NCI-H1436 (cell line): ENCODE results near the gene SH2D3A.
"Not testable (repeated sequence)": the region's sequence is repeated elsewhere in the genome, so short reads cannot be mapped to it uniquely, and the experiment has no call there.

Experiments used
- DNase-seq: peaks from one replicate; lab custom pipeline; 2025; lab: John Stamatoyannopoulos, UW

The SH2D3A gene

DNA sequence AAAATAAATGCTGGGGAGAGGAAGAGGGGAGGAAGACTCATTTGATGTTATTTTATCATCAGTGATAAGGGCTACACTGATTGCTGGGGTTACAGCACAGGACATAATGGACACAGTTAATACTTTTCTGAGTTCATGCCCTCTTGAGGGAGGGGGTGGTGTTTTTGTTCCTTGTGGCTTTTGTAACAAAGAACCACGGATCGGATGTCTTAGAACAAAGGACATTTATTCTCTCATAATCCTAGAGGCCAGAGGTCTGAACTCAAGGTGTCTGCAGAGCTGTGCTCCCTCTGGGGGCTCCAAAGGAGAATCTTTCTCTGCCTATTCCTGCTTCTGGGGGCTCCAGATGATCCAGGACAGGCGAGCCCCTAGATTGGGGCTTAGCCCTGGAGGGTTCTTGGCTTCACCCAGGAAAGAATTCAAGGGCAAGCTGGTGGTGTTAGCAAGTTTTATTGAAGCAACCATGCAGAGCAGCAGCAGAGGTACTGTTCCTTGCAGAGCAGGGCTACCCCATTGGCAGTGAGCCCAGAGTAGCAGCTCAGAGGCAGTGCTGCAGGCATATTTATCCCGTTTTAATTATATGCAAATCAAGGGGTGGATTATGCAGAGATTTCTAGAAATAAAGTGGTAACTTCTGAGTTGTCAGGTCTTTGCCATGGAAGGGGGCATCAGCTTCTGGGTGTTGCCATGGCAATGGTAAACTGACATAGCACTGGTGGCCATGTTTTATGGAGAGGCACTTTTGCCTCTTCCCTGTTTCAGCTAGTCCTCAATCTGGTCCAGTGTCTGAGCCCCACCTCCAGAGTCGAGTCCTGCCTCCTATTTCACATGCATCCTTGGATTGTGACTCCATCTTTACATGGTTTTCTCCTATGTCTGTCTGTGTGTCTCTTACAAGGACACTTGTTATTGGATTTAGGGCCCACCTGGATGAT is 23.2 kb upstream of the SH2D3A start:
- no peak for DNase-seq

DNA sequence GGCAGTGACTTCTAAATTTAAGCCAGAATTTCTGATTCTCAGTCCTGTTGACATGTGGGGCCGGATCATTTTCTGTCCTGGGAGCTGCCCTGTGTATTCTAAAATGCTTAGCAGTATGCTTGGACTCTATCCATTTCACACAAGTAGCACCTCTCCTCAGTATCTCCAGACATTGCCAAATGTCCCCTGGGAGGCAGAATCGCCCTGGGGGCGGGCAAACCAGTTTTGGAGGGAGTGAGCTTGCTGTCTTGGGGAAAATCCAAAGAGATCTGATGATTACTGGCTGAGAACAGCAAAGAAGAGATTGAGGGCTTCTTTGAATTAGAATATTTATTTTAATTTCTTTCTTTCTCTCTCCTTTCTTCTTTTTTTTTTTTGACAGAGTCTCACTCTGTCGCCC is 21.7 kb upstream of the SH2D3A start:
- DNase-seq = no peak

DNA sequence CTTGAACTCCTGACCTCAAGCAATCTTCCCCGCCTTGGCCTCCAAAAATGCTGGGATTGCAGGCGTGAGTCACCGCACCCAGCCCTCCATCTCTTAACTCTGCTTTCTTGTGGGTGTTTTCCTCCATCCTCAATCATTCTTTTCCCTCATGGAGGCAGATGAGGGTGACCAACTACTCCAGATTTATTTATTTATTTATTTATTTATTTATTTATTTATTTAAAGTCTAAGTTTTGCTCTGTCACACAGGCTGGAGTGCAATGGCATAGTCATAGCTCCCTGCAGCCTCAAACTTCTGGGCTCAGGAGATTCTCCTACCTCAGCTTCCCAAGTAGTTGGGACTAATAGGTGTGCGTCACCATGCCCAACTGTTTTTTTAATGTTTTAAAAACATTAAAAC is 20.2 kb upstream of the SH2D3A start:
- no peak for DNase-seq

DNA sequence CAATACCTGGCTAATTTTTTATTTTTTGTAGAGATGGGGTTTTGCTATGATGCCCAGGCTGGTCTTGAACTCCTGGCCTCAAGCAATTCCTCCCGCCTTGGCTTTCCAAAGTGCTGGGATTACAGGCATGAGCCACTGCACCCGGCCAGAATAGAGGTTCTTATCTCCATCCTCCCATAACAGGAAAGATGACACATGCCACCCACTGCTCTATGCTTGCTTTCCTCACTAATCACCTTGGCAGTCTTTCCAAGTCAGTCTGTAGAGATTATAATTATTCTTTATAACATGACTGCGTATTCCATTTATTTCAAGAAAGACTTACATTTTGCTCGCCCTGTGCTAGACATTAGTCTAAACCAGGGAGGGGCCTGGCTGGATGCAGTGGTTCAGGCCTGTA is 12.0 kb upstream of the SH2D3A start:
- no peak for DNase-seq

DNA sequence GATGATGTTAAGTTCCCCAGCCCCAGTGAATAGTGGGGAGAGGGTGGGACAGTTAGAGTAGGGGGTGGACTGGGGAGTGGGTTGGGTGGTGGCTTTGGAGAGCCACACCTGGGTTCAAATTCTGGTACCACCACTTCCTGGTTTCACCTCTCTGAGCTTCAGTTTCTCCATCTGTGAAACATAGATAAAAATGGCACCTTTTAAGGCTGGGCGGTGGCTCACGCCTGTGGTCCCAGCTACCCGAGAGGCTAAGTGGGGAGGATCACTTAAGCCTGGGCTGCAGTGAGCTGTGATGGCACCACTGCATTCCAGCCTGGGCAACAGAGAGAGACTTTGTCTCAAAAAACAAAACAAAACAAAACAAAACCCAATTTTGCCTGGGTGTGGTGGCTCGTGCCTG is 11.2 kb upstream of the SH2D3A start:
- no peak for DNase-seq

DNA sequence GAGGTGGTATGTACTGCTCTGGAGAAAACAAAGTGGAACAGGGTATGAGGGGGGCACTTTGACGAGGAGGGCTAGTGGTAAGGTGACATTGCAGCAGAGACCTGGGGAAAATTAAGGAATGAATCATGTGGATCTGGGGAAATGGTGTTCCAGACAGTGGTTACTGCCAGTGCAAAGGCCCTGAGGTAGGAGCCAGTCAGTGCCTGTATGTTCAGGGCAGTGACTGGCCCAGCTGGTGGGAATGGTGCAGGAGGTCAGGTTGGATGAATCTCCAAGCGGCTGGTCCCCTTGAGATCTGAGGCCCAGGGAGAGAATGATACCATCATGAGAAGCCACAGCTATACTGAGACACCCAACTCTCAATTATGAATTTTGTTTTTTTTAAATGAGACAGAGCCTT is 10.2 kb upstream of the SH2D3A start:
- no peak for DNase-seq

DNA sequence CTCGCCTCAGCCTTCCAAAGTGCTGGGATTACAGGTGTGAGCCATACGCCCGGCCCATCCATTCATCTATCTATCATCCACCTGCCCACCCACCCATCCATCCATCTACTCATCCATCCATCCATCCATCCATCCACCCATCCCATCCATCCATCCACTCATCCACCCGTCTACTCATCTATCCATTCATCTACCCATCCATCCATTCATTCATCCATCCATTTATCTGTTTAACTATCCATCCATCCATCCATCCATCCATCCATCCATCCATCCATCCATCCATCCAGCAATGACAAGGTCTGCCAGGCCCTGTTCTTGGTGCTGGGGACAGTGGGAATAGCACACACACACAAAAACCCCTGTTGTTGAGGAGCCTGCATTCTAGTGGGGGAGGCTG is 9.8 kb upstream of the SH2D3A start:
- no peak for DNase-seq

DNA sequence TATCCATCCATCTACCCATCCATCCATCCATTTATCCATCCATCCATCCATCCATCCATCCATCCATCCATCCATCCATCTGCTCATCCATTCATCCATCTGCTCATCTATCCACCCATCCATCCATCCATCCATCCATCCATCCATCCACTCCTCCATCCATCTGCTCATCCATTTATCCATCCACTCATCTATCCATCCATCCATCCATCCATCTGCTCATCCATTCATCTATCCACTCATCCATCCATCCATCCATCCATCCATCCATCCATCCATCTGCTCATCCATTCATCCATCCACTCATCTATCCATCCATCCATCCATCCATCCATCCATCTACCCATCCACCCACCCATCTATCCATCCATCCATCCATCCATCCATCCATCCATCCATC is 8.8 kb upstream of the SH2D3A start:
- not testable (repeated sequence) for DNase-seq

DNA sequence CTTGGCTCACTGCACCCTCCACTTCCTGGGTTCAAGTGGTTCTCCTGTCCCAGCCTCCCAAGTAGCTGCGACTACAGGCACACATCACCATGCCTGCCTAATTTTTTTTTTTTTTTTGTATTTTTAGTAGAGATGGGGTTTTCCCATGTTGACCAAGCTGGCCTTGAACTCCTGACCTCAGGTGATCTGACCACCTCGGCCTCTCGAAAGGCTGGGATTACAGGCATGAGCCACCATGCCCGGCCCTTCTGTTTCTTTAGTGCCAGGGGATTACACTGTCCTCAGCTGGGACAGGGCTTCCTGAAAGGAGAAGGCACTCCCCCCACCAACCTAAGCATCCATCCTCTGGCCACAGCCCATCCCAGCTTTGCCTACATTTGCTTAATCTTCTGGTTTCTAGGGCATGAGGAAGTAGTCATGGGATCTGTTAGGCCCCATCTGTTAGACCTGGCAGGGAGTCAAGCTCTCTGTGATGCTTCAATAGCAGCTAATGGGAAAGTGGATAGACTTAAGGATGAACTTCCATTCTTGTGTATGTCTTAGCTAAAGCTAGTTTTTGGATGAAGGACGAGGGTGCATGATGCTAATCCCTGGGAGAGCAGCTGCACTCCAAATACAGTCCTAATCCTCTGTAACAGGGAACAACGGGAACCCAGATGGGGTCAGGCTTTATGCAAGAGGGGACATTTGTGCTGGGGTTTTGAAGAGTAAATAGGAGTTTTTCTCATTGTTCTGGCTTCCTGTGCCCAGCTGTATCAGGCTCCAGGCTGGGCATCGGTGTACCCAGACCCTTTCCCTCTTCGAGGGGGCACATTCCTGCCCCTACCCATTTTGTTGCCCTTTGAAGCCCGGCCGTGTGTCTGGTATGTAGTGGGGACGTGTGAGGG is 7.8 kb upstream of the SH2D3A start:
- no peak for DNase-seq

DNA sequence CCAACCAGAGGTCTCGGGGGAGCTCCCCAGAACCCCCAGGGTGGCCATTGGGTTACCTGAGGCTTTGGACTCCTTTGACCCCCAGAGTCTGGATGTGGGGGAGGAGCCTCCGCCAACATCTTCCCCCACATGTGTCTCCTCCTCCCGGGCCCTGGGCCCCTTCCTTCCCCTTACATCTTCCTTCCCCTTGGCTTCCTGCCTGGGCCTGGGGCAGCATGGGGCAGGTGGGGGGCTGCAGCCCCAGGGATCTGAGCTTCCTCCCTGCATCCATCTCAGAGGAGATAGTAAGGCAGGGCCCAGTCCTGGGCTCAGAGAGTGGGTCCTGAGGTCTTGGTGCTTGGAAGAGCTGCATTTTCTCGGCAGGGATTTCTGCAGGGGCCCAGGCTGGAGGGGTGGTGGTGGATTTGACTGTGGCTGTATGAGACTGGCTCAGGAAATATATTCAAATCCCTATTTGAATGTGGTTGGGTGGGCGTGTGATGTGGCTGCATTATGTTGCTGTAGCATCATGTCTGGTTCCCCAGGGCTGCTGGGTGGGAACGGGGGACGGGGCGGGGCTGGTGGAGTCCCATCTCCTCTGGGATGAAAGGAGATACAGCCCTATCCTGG is 6.2 kb upstream of the SH2D3A start:
- DNase-seq = no peak

DNA sequence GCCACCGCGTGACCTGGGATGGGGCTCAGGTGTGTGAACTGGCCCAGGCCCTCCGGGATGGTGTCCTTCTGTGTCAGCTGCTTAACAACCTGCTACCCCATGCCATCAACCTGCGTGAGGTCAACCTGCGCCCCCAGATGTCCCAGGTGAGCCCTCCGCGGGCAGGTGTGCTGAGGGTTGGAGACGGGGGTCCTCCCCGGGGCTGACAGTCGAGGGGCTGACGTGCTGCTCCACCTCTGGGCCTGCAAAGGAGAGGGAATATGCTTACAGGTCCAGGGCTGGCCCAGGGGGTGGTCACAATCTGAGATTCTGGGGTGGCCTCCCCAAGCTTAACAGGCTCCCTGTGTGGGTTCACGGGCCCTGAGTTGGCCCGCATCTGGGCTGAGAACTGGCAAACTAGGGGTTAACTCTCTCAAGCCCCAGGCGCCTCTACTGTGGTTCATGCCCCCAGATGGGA is 5.7 kb upstream of the SH2D3A start:
- DNase-seq = no peak

DNA sequence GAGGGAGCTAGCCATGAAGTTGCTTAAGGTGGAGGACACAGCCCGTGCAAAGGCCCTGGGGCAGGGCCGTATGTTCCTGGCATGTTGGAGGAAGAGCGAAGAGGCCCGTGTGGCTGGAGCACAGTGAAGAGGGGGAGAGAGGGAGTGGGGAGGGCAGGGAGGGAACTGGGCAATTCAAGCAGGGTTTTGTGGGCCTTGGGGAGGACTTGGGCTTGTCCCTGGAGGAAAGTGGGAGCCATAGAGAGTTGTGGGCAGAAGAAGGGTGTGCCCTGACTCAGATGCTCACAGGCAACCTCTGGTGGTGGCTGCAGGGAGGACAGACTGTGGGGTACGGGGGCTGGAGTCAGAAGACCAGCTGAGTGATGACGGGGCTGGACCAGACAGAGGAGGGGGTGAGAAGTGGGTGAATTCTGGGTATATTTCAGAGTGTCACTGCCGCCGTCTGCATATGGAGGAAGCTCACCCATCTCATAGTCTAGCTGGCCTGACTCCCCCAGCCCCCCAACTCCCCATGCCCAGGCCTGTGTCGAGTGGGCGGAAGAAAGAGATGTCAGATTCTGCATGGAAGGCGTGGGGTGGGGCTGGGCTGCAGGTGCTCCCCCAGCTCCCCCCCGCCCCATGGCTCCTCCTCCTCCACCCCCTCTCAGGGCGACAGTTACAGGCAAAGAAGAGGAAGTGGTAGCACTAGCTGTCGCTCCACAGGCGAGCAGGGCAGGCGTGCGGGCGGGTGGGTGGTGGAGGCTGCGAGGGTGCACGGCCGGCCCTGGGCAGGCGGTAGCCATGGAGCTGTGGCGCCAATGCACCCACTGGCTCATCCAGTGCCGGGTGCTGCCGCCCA is 5.0 kb upstream of the SH2D3A start, which contains the start of gene VAV1:
TSS of gene VAV1 (plus strand) at position 681 of the 838 bp plus-strand sequence. CDS start at position 781, 100 bp downstream.
- no peak for DNase-seq

DNA sequence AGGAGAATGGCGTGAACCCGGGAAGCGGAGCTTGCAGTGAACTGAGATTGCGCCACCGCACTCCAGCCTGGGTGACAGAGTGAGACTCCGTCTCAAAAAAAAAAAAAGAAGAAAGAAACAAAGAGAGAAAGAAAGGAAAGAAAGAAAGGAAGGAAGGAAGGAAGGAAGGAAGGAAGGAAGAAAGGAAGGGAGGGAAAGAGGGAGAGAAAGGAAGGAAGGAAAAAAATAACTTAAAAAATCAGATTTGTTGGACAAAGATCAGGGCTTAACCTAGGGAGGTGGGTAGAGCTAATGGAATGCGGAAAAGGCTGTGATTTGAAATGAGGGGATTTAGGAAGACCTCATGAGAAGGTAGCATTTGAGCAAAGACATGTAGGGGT is 4.4 kb upstream of the SH2D3A start:
- DNase-seq = not testable (repeated sequence)

DNA sequence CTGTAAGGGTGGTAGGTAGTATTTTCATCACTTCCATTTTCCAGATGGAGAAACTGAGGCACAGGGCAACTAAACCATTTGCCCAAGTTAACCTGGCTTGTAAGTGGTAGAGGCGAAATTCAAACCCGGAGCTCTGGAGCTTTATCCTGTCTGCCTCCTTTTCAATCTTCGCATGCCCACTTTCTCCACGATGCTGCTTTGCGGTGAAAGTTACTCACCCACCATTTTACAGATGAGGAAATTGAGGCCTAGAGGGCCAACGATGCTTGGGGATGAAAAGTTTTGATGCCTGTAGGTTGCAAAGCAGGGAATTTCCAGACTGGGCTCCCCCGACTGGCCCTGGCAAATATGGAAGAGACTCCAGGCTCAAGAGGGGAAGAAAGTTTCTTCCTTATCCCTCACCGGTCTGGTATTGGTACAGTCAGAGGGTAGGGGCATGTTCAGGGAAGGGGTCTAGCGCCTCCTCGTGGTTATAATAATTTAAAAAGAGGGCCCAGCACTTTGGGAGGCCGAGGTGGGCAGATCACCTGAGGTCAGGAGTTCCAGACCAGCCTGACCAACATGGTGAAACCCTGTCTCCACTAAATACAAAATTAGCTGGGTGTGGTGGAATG is 1.9 kb upstream of the SH2D3A start:
- DNase-seq = no peak

DNA sequence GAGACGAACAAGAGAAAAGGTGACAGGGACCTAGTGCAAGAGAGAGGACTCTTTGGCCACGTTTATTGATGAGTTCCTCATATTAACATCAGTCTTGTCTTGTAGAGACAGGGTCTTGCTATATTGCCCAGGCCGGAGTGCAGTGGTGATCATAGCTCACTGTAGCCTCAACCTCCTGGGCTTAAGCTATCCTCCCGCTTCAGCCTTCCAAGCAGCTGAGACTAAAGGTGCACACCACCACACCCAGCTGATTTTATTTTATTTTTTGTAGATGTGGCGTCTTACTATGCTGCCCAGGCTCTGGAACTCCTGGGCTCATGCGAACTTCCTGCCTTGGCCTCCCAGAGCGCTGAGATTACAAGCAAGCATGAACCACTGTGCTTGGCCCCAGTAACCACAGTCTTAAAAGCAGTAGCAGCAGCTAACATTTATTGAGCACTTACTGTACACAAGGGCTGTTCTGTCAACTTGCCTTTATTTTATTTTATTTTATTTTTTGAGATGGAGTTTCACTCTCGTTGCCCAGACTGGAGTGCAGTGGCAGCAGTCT is 1.1 kb upstream of the SH2D3A start:
- no peak for DNase-seq

DNA sequence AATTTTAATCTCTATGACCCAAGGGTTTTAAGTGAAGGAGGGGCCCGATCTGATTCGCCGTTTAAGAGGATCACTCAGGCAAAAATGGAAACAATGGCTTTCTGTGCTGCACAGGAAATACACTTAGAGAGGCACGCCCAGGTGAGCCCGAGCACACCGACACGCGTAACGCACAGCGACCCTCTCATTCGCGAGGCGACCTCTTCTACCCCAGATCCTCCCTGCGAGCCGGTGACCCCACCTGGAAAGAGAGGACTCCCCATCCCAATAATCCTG is 216 bp downstream of the SH2D3A start:
- peak; percentile 59 for DNase-seq

DNA sequence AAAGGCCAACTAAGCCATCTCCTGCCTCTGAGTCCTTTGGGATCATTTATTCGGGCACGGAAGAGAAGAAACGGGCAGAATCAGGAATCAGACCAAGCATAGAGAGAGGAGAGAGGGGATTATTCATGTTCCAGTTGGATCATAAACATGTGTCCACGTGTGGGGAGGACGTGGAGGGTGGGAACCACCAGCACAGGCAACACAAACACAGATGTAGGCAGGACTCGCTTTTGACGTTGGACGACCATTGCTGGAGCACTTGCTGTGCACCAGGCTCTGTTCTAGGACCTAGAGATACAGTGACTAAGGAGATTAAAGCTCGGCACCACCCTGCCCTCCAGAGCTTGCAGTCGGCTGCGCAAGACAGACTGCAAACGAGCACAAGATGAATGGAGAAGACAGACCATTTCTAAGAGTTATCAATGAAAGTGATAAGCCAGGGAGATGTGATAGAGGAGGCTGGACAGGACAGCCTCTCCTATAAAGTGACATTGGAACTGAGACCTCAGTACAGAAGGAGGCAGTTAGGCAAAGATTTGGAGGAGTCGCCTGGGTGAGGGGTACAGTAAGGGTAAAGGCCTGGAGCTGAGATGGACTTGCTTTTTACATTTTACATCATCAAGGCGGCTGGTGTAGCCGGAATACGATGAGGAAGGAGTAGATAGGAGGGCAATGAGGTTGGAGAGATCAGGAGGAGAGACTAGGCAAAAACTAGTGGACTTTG is 716 bp downstream of the SH2D3A start:
- no peak for DNase-seq

DNA sequence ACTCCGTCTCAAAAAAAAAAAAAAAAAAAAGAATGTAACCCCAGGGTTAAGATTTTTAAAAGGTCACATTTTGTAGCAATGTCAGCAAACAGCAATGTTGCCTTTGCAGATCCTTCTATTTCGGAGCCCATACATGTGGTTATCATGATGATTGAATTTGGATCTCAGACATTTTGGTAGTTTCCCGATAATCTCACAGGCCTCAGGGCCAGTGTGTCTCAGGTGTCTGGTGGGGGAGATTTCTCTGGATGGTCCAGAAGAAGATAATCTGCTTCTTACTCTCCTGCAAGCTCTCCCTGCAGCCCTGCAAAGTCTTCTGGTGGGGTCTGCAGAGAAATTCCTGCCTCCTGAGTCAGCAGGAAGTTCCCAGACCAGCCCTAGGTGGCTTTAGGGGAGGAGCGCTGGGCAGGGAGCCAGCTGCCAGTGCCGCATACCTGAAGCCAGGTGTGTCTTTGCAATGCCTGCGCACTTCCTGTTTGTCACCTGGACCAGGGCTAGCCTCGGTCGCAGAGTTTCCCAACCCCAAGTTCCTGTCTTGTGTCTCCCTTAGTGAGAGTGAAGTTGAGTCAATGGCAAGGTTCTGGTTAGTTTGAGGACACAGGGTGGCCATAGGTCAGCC is 1.4 kb downstream of the SH2D3A start:
- no peak for DNase-seq

DNA sequence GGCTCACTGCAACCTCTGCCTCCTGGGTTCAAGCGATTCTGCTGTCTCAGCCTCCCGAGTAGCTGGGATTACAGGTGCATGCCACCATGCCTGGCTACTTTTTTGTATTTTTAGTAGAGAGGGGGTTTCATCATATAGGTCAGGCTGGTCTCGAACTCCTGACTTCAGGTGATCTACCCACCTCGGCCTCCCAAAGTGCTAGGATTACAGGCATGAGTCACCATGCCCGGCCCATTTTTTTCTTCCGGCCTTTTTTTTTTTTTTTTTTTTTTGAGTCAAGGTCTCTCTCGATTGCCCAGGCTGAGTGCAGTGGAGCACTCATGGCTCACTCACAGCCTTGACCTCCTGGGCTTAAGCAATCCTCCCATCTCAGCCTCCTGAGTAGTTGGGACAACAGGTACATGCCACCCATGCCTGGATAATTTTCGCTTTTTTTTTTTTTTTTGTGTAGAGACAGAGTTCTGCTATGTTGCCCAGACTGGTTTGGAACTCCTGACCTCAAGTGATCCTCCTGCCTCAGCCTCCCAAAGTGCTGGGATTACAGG is 4.9 kb downstream of the SH2D3A start:
- DNase-seq = not testable (repeated sequence)
